Nucleus accumbens (tissue), 56 donors: Measurements from ENCODE around the gene PIK3AP1.

Experiments
- DNase-seq, 56 donors: peaks; one replicate each; lab custom pipeline; 2025; lab: John Stamatoyannopoulos, UW

Gene PIK3AP1

GRCh38 chr10:96619796-96620773 lies 100.2 kb downstream of the PIK3AP1 start:
- no peak for DNase-seq

GRCh38 chr10:96619120-96619519 lies 101.2 kb downstream of the PIK3AP1 start:
- no peak for DNase-seq

- peak in 42 of 56 donors; percentile 4 to 76 (median 34) for DNase-seq
These were observed 101.7 kb downstream of the PIK3AP1 start for GRCh38 chr10:96618653-96619052.

GRCh38 chr10:96616961-96617360 lies 103.4 kb downstream of the PIK3AP1 start:
- no peak for DNase-seq

GRCh38 chr10:96614515-96614914 lies 105.8 kb downstream of the PIK3AP1 start:
- no peak for DNase-seq

GRCh38 chr10:96613576-96613975 lies 106.7 kb downstream of the PIK3AP1 start:
- no peak for DNase-seq

GRCh38 chr10:96612055-96612830 lies 108.1 kb downstream of the PIK3AP1 start:
- no peak for DNase-seq

- no peak for DNase-seq
These were observed 109.5 kb downstream of the PIK3AP1 start for GRCh38 chr10:96610817-96611216.

GRCh38 chr10:96609510-96609909 lies 110.8 kb downstream of the PIK3AP1 start:
- no peak for DNase-seq

GRCh38 chr10:96608805-96609204 lies 111.5 kb downstream of the PIK3AP1 start:
- no peak for DNase-seq

- DNase-seq: no peak
These were observed 112.1 kb downstream of the PIK3AP1 start for GRCh38 chr10:96608262-96608661.

- no peak for DNase-seq
These were observed 113.4 kb downstream of the PIK3AP1 start for GRCh38 chr10:96606946-96607345.

GRCh38 chr10:96606216-96606615 lies 114.1 kb downstream of the PIK3AP1 start:
- no peak for DNase-seq

- no peak for DNase-seq
These were observed 120.0 kb downstream of the PIK3AP1 start for GRCh38 chr10:96600337-96600736.

GRCh38 chr10:96598846-96599245 lies 121.5 kb downstream of the PIK3AP1 start:
- no peak for DNase-seq

GRCh38 chr10:96596422-96597407 lies 123.6 kb downstream of the PIK3AP1 start:
- DNase-seq: no peak

GRCh38 chr10:96595741-96596140 lies 124.6 kb downstream of the PIK3AP1 start:
- no peak for DNase-seq

GRCh38 chr10:96591946-96592345 lies 128.4 kb downstream of the PIK3AP1 start:
- no peak for DNase-seq

GRCh38 chr10:96588616-96589419 lies 131.5 kb downstream of the PIK3AP1 start:
- no peak for DNase-seq
